ENCODE data around the gene UVRAG.

- TF ChIP-seq CTCF (IDR thresholded peaks at IDR 0.05 in 8 of 11, conservative IDR thresholded peaks at IDR 0.05 in 3 of 11) (no peak), POLR2A (IDR thresholded peaks at IDR 0.05) (no peak)
These were observed 39.0 kb downstream of the UVRAG start for GRCh38 chr11:75853971-75854370.

Measured in spleen (tissue), 7 donors.